ENCODE data around the gene ERVW-1. TPM values are rescaled to one million over a fixed set of nuclear protein-coding genes. Genes with fewer than 3 reads are reported as not detected.

The ERVW-1 gene
- total and polyA plus RNA-seq, 2 experiments from 2014 or later = 0.07 TPM; not detected in 1

DNA sequence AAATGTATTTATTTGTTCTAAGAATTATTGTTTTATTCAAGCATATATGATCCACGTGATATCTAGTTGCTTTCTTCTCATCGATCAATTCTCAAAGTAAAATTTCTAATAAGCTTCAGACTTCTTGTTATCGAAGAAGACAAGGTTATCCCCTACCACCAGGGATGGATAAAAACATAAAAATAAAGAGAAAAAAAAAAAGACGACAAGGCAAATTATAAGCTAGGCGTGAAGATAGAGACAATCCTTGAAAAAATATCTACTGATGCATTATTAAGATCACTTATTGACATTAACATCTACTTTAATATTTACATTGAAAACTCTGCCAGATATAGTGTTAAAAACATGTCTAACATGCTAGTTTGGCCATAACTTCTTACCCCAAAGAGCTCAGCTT, 31.2 kb upstream of the ERVW-1 start:
- no peak for DNase-seq (ENCODE audit: low spot score)
- TF ChIP-seq, protein P1, sequence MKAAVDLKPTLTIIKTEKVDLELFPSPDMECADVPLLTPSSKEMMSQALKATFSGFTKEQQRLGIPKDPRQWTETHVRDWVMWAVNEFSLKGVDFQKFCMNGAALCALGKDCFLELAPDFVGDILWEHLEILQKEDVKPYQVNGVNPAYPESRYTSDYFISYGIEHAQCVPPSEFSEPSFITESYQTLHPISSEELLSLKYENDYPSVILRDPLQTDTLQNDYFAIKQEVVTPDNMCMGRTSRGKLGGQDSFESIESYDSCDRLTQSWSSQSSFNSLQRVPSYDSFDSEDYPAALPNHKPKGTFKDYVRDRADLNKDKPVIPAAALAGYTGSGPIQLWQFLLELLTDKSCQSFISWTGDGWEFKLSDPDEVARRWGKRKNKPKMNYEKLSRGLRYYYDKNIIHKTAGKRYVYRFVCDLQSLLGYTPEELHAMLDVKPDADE (IDR thresholded peaks at IDR 0.05) = no peak
- TF ChIP-seq, protein P2, sequence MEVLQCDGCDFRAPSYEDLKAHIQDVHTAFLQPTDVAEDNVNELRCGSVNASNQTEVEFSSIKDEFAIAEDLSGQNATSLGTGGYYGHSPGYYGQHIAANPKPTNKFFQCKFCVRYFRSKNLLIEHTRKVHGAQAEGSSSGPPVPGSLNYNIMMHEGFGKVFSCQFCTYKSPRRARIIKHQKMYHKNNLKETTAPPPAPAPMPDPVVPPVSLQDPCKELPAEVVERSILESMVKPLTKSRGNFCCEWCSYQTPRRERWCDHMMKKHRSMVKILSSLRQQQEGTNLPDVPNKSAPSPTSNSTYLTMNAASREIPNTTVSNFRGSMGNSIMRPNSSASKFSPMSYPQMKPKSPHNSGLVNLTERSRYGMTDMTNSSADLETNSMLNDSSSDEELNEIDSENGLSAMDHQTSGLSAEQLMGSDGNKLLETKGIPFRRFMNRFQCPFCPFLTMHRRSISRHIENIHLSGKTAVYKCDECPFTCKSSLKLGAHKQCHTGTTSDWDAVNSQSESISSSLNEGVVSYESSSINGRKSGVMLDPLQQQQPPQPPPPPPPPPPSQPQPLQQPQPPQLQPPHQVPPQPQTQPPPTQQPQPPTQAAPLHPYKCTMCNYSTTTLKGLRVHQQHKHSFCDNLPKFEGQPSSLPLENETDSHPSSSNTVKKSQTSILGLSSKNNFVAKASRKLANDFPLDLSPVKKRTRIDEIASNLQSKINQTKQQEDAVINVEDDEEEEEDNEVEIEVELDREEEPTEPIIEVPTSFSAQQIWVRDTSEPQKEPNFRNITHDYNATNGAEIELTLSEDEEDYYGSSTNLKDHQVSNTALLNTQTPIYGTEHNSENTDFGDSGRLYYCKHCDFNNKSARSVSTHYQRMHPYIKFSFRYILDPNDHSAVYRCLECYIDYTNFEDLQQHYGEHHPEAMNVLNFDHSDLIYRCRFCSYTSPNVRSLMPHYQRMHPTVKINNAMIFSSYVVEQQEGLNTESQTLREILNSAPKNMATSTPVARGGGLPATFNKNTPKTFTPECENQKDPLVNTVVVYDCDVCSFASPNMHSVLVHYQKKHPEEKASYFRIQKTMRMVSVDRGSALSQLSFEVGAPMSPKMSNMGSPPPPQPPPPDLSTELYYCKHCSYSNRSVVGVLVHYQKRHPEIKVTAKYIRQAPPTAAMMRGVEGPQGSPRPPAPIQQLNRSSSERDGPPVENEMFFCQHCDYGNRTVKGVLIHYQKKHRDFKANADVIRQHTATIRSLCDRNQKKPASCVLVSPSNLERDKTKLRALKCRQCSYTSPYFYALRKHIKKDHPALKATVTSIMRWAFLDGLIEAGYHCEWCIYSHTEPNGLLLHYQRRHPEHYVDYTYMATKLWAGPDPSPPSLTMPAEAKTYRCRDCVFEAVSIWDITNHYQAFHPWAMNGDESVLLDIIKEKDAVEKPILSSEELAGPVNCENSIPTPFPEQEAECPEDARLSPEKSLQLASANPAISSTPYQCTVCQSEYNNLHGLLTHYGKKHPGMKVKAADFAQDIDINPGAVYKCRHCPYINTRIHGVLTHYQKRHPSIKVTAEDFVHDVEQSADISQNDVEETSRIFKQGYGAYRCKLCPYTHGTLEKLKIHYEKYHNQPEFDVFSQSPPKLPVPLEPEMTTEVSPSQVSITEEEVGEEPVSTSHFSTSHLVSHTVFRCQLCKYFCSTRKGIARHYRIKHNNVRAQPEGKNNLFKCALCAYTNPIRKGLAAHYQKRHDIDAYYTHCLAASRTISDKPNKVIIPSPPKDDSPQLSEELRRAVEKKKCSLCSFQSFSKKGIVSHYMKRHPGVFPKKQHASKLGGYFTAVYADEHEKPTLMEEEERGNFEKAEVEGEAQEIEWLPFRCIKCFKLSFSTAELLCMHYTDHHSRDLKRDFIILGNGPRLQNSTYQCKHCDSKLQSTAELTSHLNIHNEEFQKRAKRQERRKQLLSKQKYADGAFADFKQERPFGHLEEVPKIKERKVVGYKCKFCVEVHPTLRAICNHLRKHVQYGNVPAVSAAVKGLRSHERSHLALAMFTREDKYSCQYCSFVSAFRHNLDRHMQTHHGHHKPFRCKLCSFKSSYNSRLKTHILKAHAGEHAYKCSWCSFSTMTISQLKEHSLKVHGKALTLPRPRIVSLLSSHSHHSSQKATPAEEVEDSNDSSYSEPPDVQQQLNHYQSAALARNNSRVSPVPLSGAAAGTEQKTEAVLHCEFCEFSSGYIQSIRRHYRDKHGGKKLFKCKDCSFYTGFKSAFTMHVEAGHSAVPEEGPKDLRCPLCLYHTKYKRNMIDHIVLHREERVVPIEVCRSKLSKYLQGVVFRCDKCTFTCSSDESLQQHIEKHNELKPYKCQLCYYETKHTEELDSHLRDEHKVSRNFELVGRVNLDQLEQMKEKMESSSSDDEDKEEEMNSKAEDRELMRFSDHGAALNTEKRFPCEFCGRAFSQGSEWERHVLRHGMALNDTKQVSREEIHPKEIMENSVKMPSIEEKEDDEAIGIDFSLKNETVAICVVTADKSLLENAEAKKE (CRISPR knock-in tag; IDR thresholded peaks at IDR 0.05) = no peak
- TF ChIP-seq CREB1 (CRISPR knock-in tag; IDR thresholded peaks at IDR 0.05; ENCODE audit: low read depth) (no peak), JUNB (IDR thresholded peaks at IDR 0.05; ENCODE audit: unreplicated experiment) (no peak), ZNF331 (CRISPR knock-in tag; IDR thresholded peaks at IDR 0.05; ENCODE audit: low read depth) (no peak), STAT1 (IDR thresholded peaks at IDR 0.05; ENCODE audit: unreplicated experiment) (no peak), EZH2 (IDR thresholded peaks at IDR 0.05; ENCODE audit: low read depth, unreplicated experiment) (no peak), POLR2AphosphoS5 (IDR thresholded peaks at IDR 0.05; ENCODE audit: low read depth) (no peak), ZNF114 (CRISPR knock-in tag; IDR thresholded peaks at IDR 0.05) (no peak), EZH2phosphoT487 (IDR thresholded peaks at IDR 0.05; ENCODE audit: unreplicated experiment) (no peak), NANOG (IDR thresholded peaks at IDR 0.05; ENCODE audit: borderline replicate concordance) (no peak)
- TF ChIP-seq, protein P3, sequence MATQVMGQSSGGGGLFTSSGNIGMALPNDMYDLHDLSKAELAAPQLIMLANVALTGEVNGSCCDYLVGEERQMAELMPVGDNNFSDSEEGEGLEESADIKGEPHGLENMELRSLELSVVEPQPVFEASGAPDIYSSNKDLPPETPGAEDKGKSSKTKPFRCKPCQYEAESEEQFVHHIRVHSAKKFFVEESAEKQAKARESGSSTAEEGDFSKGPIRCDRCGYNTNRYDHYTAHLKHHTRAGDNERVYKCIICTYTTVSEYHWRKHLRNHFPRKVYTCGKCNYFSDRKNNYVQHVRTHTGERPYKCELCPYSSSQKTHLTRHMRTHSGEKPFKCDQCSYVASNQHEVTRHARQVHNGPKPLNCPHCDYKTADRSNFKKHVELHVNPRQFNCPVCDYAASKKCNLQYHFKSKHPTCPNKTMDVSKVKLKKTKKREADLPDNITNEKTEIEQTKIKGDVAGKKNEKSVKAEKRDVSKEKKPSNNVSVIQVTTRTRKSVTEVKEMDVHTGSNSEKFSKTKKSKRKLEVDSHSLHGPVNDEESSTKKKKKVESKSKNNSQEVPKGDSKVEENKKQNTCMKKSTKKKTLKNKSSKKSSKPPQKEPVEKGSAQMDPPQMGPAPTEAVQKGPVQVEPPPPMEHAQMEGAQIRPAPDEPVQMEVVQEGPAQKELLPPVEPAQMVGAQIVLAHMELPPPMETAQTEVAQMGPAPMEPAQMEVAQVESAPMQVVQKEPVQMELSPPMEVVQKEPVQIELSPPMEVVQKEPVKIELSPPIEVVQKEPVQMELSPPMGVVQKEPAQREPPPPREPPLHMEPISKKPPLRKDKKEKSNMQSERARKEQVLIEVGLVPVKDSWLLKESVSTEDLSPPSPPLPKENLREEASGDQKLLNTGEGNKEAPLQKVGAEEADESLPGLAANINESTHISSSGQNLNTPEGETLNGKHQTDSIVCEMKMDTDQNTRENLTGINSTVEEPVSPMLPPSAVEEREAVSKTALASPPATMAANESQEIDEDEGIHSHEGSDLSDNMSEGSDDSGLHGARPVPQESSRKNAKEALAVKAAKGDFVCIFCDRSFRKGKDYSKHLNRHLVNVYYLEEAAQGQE (IDR thresholded peaks at IDR 0.05; ENCODE audit: unreplicated experiment) = no peak
- TF ChIP-seq, protein P4, sequence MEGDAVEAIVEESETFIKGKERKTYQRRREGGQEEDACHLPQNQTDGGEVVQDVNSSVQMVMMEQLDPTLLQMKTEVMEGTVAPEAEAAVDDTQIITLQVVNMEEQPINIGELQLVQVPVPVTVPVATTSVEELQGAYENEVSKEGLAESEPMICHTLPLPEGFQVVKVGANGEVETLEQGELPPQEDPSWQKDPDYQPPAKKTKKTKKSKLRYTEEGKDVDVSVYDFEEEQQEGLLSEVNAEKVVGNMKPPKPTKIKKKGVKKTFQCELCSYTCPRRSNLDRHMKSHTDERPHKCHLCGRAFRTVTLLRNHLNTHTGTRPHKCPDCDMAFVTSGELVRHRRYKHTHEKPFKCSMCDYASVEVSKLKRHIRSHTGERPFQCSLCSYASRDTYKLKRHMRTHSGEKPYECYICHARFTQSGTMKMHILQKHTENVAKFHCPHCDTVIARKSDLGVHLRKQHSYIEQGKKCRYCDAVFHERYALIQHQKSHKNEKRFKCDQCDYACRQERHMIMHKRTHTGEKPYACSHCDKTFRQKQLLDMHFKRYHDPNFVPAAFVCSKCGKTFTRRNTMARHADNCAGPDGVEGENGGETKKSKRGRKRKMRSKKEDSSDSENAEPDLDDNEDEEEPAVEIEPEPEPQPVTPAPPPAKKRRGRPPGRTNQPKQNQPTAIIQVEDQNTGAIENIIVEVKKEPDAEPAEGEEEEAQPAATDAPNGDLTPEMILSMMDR (conservative IDR thresholded peaks at IDR 0.05; ENCODE audit: low read depth in 2 of 2) = no peak
- Histone ChIP-seq H3K4me3 (no peak overlapping the region), H4K20me1 (replicated peaks; ENCODE audit: insufficient read depth) (no peaks in the 10 kb centered on the region), H3K27me3 (ENCODE audit: insufficient read depth) (no peaks in the 10 kb centered on the region), H3K36me3 (ENCODE audit: insufficient read depth) (peaks cover 23% of the 10 kb centered on the region), H2AFZ (no peak overlapping the region), H3K79me2 (replicated peaks; ENCODE audit: insufficient read depth) (no peaks in the 10 kb centered on the region), H3K27ac (ENCODE audit: low read depth) (no peak overlapping the region), H3K4me2 (no peak overlapping the region), H3F3A (replicated peaks; ENCODE audit: low read depth) (no peaks in the 10 kb centered on the region), H3K9me2 (ENCODE audit: insufficient read depth) (no peaks in the 10 kb centered on the region), H3K4me1 (ENCODE audit: insufficient read depth) (no peaks in the 10 kb centered on the region)
- Mint-ChIP-seq H3K27me3 (ENCODE audit: insufficient read depth, low read depth, poor library complexity) (no peaks in the 10 kb centered on the region), H3K4me1 (no peaks in the 10 kb centered on the region), H3K9me3 (no peaks in the 10 kb centered on the region), H3K36me3 (ENCODE audit: low read depth) (peaks cover 21% of the 10 kb centered on the region; the same call in 2 of the 3 replicates), H3K4me3 (no peak overlapping the region), H3K27ac (no peak overlapping the region)
- no peak for ATAC-seq
